GM19239 (cell line): ENCODE results near the gene PGM5.

Source experiments
- DNase-seq: peaks from one replicate; pipeline ENCODE4 v3.0.0; 2011; ENCODE audit warnings: low spot score; ENCODE audit not compliant: insufficient read length
- FAIRE-seq: peaks from 2 replicates; lab custom pipeline; 2011; peaks lifted over from hg19 to GRCh38; lab: Jason Lieb, UNC

The PGM5 gene

GRCh38 chr9:68427216-68427977, 71.0 kb downstream of the PGM5 start:
- no peak for FAIRE-seq
- no peak for DNase-seq

GRCh38 chr9:68428481-68428880, 72.1 kb downstream of the PGM5 start:
- DNase-seq = no peak
- FAIRE-seq = no peak

GRCh38 chr9:68429631-68430030, 73.2 kb downstream of the PGM5 start:
- FAIRE-seq = no peak
- DNase-seq = no peak

GRCh38 chr9:68431307-68431706, 74.9 kb downstream of the PGM5 start:
- FAIRE-seq (no peak), DNase-seq (no peak)

GRCh38 chr9:68433531-68434110, 77.2 kb downstream of the PGM5 start:
- no peak for FAIRE-seq

GRCh38 chr9:68437785-68438184, 81.4 kb downstream of the PGM5 start:
- DNase-seq (no peak), FAIRE-seq (no peak)

More at GRCh38 chr9:68433531-68434110, 77.2 kb downstream of the PGM5 start:
- DNase-seq = no peak

- no peak for DNase-seq
- FAIRE-seq = no peak
These were observed 87.2 kb downstream of the PGM5 start for GRCh38 chr9:68443624-68444023.

- DNase-seq (no peak), FAIRE-seq (no peak)
These were observed 90.4 kb downstream of the PGM5 start for GRCh38 chr9:68446836-68447235.

GRCh38 chr9:68447611-68448010, 91.2 kb downstream of the PGM5 start:
- DNase-seq (no peak), FAIRE-seq (no peak)

- FAIRE-seq (no peak), DNase-seq (no peak)
These were observed 98.3 kb downstream of the PGM5 start for GRCh38 chr9:68454579-68455334.

- FAIRE-seq = no peak
- no peak for DNase-seq
These were observed 99.0 kb downstream of the PGM5 start for GRCh38 chr9:68455451-68455850.

GRCh38 chr9:68457803-68458202, 101.4 kb downstream of the PGM5 start:
- FAIRE-seq (no peak), DNase-seq (no peak)

GRCh38 chr9:68458918-68459317, 102.5 kb downstream of the PGM5 start:
- FAIRE-seq = no peak
- DNase-seq = no peak

- DNase-seq = no peak
- no peak for FAIRE-seq
These were observed 105.8 kb downstream of the PGM5 start for GRCh38 chr9:68462105-68462775.

GRCh38 chr9:68470067-68470466, 113.7 kb downstream of the PGM5 start:
- FAIRE-seq (no peak), DNase-seq (no peak)

GRCh38 chr9:68470634-68471033, 114.2 kb downstream of the PGM5 start:
- FAIRE-seq = no peak
- DNase-seq = no peak

GRCh38 chr9:68472119-68472518, 115.7 kb downstream of the PGM5 start:
- no peak for DNase-seq
- no peak for FAIRE-seq

- no peak for DNase-seq
- no peak for FAIRE-seq
These were observed 117.4 kb downstream of the PGM5 start for GRCh38 chr9:68473790-68474189.

GRCh38 chr9:68476422-68476821, 120.0 kb downstream of the PGM5 start:
- FAIRE-seq = no peak
- DNase-seq = no peak

- DNase-seq = no peak
- FAIRE-seq = no peak
These were observed 120.4 kb downstream of the PGM5 start for GRCh38 chr9:68476847-68477246.

GRCh38 chr9:68480807-68481206, 124.4 kb downstream of the PGM5 start:
- DNase-seq = no peak
- no peak for FAIRE-seq
